Central memory CD8-positive, alpha-beta T cell (primary cell): ENCODE data around the gene AIG1.

Source experiments
- ATAC-seq: fragments of 150-1000 bp; cut with Tn5 transposase; replicated peaks from 2 replicates; pipeline ENCODE4 v1.10.0; 2022; ENCODE audit warnings: mild to moderate bottlenecking, moderate FRiP score, moderate number of reproducible peaks; ENCODE audit not compliant: poor library complexity, severe bottlenecking; ENCODE audit errors: extremely low read depth
- DNase-seq, 2 donors: peaks; one replicate each; pipeline ENCODE4 v3.0.0; 2021; ENCODE audit warnings: low spot score in 2 of 2
- H3K27ac Mint-ChIP-seq: one replicate; pipeline ENCODE4 v1.8.0; 2022; ENCODE audit warnings: low read depth, mild to moderate bottlenecking, moderate library complexity, mixed read lengths
- H3K27me3 Mint-ChIP-seq: one replicate; pipeline ENCODE4 v1.8.0; 2022; ENCODE audit warnings: mixed read lengths
- H3K36me3 Mint-ChIP-seq: one replicate; pipeline ENCODE4 v1.8.0; 2022; ENCODE audit warnings: mild to moderate bottlenecking, moderate library complexity, mixed read lengths; ENCODE audit not compliant: insufficient read depth
- H3K4me1 Mint-ChIP-seq: one replicate; pipeline ENCODE4 v1.8.0; 2022; ENCODE audit warnings: mixed read lengths
- H3K4me3 Mint-ChIP-seq: one replicate; pipeline ENCODE4 v1.8.0; 2022; ENCODE audit warnings: mild to moderate bottlenecking, moderate library complexity, mixed read lengths
- H3K9me3 Mint-ChIP-seq: one replicate; pipeline ENCODE4 v1.8.0; 2022; ENCODE audit warnings: mixed read lengths

Gene AIG1

DNA sequence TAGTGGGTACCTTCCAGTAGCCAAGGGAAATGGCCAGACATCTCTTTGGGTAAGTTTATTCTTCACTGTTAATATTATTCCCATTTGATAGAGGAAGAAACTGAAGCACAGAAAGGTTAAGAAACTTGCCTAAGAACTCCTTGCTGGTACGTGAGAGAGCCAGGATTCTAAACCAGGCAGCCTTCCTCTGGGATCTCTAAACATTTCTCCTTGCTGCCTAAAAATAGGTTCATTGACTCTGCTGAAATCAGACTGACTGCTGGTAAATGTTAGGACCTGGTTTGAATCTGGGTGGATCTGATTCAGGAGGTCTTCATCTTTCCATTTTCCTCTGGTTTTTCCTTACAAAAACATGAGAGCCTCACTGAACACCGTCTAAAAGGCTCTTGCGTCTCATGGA is 186.9 kb downstream of the AIG1 start:
- ATAC-seq (no peak), DNase-seq (no peak)
- H3K4me1 Mint-ChIP-seq, result no peaks in the 10 kb centered on the region
- H3K9me3 Mint-ChIP-seq, result no peaks in the 10 kb centered on the region
- no peaks in the 10 kb centered on the region for H3K36me3 Mint-ChIP-seq
- no peaks in the 10 kb centered on the region for H3K27me3 Mint-ChIP-seq
- H3K4me3 Mint-ChIP-seq, result no peak overlapping the region
- H3K27ac Mint-ChIP-seq, result no peak overlapping the region

DNA sequence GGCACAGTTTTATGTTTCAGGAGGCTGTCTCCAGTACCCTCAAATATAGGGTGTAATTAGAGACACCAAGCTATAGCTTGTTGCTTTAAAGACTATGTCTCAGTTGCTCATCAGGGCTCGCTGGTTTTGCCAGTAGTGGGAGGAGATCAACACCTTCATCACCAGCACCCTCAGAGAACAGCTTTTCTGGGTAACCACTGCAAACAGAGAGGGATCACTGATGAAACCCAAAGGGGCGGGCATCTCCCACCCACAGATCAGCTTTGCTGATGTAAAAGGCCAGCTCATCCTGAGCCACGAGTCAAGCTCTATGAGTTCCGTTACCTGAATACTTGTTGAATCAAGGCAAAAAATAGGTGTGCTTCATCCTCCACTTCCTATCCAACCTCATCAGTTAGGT is 187.7 kb downstream of the AIG1 start:
- no peaks in the 10 kb centered on the region for H3K27me3 Mint-ChIP-seq
- no peaks in the 10 kb centered on the region for H3K9me3 Mint-ChIP-seq
- ATAC-seq (no peak), DNase-seq (no peak)
- no peak overlapping the region for H3K4me3 Mint-ChIP-seq
- no peaks in the 10 kb centered on the region for H3K36me3 Mint-ChIP-seq
- H3K27ac Mint-ChIP-seq, result no peak overlapping the region
- H3K4me1 Mint-ChIP-seq, result no peaks in the 10 kb centered on the region

DNA sequence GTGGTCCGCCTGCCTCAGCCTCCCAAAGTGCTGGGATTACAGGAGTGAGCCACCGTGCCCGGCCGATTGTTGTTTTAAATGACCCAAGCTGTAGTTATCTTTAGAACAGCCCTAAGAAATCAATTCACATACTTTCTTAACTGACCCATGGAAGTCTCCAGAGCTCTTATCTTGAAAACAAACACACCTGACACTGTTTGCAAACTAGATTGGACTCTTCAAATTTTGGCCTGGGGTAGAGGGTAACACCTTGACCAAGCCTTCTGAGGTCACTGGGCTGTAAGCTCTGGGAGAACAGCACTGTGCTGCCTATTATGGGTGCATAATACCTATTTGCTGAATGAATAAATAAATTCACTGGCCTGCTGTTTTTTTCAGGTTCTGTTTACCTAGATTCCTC is 190.6 kb downstream of the AIG1 start:
- H3K9me3 Mint-ChIP-seq, result no peaks in the 10 kb centered on the region
- no peaks in the 10 kb centered on the region for H3K4me1 Mint-ChIP-seq
- ATAC-seq (no peak), DNase-seq (no peak)
- H3K36me3 Mint-ChIP-seq, result no peaks in the 10 kb centered on the region
- H3K27ac Mint-ChIP-seq, result no peak overlapping the region
- H3K27me3 Mint-ChIP-seq, result no peaks in the 10 kb centered on the region
- no peak overlapping the region for H3K4me3 Mint-ChIP-seq

DNA sequence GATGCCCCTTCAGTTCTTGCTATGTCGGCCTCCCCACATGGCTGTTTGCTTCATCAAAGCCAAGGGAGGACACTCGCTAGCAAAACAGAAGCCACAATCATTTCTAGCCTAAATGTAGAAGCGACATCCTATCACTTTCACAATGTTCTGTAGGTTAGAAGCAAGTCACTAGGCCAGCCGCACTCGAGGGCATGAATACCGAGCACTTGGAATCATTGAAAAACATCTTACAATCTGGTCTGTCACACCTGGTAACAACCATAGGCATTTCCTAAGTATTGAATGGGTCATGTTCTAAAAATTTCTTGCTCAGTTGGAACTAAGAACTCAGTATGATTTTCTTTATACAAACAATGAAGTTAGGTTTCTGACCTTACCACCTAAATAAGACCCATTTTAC is 192.3 kb downstream of the AIG1 start:
- Mint-ChIP-seq H3K4me3 (no peak overlapping the region), H3K27ac (no peak overlapping the region), H3K27me3 (no peaks in the 10 kb centered on the region), H3K4me1 (no peaks in the 10 kb centered on the region), H3K9me3 (no peaks in the 10 kb centered on the region), H3K36me3 (peaks cover 2% of the 10 kb centered on the region)
- no peak for DNase-seq
- no peak for ATAC-seq

DNA sequence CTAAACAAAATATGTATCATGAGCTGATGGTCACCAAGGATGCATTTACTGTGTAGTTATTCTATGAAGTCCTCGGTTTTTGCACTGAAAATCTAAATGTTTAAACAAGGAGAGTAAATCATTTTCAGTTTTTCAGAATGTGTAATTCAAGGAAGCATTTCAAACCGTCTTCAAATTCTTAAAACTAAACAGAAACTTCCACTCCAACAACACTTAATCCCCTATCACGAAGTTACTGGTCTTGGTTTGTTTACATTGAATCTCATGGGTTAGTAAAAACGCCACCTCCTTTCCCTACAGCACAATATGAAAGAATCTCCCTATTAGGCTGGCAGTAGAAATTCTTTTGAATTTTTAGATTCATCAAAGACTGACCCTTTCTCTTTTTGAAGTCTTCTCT is 192.9 kb downstream of the AIG1 start:
- Mint-ChIP-seq H3K27ac (no peak overlapping the region), H3K4me3 (no peak overlapping the region), H3K9me3 (no peaks in the 10 kb centered on the region), H3K4me1 (no peaks in the 10 kb centered on the region), H3K36me3 (peaks cover 2% of the 10 kb centered on the region), H3K27me3 (no peaks in the 10 kb centered on the region)
- no peak for DNase-seq
- no peak for ATAC-seq

DNA sequence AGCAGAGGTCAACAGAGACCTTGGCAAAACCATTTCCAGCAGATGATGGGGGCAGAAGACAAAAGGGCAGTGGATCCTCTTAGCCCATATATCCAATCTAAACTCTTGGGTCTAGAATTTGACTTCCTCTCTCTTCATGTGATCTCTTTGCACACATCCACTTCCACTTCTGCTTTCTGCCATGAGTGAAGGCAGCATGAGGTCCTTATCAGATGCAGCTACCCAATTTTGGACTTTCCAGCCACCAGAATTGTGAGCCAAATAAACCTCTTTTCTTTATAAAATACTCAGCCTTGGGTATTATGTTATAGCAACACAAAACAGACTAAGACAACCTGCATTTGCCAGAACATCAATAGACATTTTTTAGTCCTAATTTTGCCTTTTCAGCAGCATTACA is 198.3 kb downstream of the AIG1 start:
- ATAC-seq (no peak), DNase-seq (no peak)
- H3K27ac Mint-ChIP-seq, result no peak overlapping the region
- H3K9me3 Mint-ChIP-seq, result peaks cover 6% of the 10 kb centered on the region
- peaks cover 2% of the 10 kb centered on the region for H3K36me3 Mint-ChIP-seq
- H3K4me1 Mint-ChIP-seq, result no peaks in the 10 kb centered on the region
- H3K4me3 Mint-ChIP-seq, result no peak overlapping the region
- no peaks in the 10 kb centered on the region for H3K27me3 Mint-ChIP-seq

DNA sequence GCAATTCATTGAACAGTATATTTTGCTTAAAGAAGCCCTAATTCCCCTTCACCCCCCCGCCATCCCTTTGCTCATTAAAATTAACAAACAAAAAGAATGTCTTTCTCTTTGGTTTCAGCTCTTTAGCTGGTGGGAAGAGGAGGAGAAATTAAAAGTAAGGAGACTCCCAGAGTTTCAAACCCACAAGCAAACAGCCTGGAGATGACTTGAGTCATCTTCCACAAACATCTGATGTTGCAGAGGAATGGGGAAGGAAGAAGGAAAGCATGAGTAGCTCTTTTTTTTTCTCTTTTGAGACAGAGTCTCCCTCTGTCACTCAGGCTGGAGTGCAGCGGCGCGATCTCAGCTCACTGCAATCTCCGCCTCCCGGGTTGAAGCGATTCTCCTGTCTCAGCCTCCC is 200.2 kb downstream of the AIG1 start:
- ATAC-seq (no peak), DNase-seq (no peak)

DNA sequence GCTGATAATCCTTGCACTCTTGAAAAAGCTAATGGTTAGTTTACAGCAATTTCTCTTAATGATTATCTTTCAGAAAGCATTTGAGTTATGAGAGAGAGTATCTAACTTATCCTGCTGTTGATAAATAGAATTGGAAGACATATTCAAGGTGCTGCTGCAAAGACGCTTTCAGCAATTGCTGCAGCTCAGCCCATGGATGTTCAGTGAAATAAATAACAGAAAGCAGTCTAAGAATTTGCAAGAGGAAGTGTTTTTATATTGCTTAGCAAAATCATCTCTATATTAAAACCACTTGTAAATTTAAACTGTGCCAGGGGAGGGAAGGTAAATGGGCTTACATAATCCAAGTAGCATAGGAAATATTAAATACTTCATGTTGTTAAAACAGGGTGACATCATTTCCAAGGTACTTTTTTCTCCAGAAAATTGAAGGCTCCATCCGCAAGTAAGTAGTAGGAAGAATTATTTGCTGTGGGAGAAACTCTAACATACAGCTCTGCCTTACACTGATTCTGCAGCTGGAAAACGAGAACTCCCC is 201.3 kb downstream of the AIG1 start:
- Mint-ChIP-seq H3K4me1 (no peaks in the 10 kb centered on the region), H3K36me3 (peaks cover 2% of the 10 kb centered on the region), H3K4me3 (no peak overlapping the region), H3K27ac (no peak overlapping the region), H3K9me3 (peaks cover 6% of the 10 kb centered on the region), H3K27me3 (no peaks in the 10 kb centered on the region)
- ATAC-seq (no peak), DNase-seq (no peak)

More for the DNA sequence above, 200.2 kb downstream of the AIG1 start:
- H3K9me3 Mint-ChIP-seq, result peaks cover 6% of the 10 kb centered on the region
- H3K36me3 Mint-ChIP-seq, result peaks cover 2% of the 10 kb centered on the region
- H3K4me3 Mint-ChIP-seq, result no peak overlapping the region
- H3K4me1 Mint-ChIP-seq, result no peaks in the 10 kb centered on the region
- H3K27me3 Mint-ChIP-seq, result no peaks in the 10 kb centered on the region
- H3K27ac Mint-ChIP-seq, result no peak overlapping the region

DNA sequence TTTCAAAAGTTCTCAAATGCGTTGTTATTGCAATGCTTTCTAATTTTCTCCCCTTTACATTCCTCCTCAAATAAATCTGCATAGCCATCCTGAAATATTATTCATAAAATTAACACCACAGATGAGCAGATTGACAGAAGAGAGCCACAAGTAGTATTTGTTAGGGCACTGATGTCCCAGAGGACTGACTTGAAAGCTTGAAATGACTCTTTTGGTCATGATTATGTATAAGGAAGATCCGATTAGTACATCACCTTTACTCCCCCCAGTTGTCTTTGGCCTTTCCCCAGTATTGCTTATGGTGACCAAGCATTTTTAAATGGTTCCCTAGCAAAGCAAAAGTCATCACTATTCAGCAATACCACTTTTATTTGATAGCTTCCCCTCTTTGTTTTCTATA is 202.2 kb downstream of the AIG1 start:
- Mint-ChIP-seq H3K36me3 (peaks cover 2% of the 10 kb centered on the region), H3K27me3 (no peaks in the 10 kb centered on the region), H3K9me3 (peaks cover 6% of the 10 kb centered on the region), H3K4me3 (no peak overlapping the region), H3K27ac (no peak overlapping the region), H3K4me1 (no peaks in the 10 kb centered on the region)
- no peak for DNase-seq
- ATAC-seq, result no peak

DNA sequence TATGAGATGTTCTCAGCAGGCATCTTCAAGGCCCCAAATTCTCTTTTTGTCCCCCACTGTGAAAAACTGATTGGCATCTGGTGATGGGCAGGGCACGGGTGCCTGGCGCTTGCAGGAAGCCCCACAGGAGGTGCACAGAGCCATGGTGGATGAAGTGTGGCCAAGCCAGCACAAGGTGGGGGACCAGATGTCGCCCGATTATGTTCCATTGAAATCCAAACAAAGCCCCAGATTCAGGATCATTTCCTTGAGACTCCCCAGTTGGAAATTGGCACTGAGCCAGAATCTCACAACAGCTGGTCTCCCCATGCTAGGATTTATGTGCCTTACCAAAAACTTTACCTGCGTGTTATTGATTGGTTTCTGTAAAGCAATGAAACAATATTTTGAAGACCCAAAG is 203.7 kb downstream of the AIG1 start:
- H3K4me3 Mint-ChIP-seq, result no peak overlapping the region
- no peaks in the 10 kb centered on the region for H3K27me3 Mint-ChIP-seq
- H3K27ac Mint-ChIP-seq, result no peak overlapping the region
- DNase-seq (no peak), ATAC-seq (no peak)
- H3K9me3 Mint-ChIP-seq, result peaks cover 1% of the 10 kb centered on the region
- no peaks in the 10 kb centered on the region for H3K36me3 Mint-ChIP-seq
- no peaks in the 10 kb centered on the region for H3K4me1 Mint-ChIP-seq

DNA sequence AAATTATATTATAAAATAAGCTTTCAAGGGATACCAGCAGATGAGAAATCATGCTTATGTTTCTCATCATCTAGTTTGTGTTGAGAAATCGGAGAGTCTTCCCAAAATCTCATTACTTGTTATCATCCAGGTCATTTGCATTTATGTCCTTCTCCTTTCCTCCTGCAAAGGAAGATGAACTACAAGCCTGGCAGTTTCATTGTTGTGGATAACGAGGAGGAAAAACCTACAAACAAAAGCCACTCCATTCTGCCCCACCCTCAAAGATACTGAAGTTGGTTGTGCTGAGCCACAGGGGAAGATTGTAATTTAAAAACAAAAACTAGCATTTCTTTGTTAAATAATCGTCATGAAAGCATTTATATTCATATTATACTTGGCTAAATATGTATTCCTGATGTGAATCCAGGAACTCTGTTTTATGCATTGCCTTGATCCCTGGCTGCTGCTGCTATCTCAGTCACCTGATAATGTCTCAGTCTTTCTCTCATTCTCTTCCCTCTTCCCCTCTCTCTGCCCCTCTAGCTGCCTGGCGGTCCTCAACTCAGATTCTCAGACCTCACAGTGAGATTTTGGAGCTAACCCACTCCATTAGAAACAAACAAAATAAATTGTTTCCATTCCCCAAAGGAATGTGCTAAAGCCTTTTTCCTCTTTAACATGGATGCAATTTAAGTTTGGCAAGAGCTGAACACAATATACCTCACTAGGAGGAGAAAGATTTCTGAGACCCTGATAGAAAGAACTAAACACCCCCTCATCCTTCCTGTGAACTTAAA is 204.5 kb downstream of the AIG1 start:
- ATAC-seq, result no peak
- no peaks in the 10 kb centered on the region for H3K9me3 Mint-ChIP-seq
- no peak overlapping the region for H3K27ac Mint-ChIP-seq
- no peaks in the 10 kb centered on the region for H3K27me3 Mint-ChIP-seq
- DNase-seq, result no peak
- no peaks in the 10 kb centered on the region for H3K36me3 Mint-ChIP-seq
- H3K4me1 Mint-ChIP-seq, result no peaks in the 10 kb centered on the region
- no peak overlapping the region for H3K4me3 Mint-ChIP-seq

DNA sequence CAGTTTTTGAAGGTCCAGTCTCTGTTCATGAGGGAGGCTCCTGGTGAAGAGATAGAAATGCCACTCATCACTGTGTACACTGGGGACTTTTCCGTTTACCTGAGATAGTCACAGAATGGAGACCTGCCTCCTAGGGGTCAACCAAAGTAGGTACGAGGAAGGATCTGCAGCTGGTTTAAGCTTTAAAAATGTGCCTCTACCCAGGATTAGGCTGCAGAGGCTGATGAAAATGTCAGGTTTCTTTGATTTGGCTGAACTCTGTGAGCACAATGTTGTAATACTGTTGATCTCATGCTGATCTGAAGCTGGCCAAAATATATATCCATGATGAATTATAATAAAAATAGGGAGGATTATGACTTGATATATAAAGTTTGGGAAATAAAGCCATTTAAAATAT is 207.1 kb downstream of the AIG1 start:
- no peak overlapping the region for H3K4me3 Mint-ChIP-seq
- no peaks in the 10 kb centered on the region for H3K9me3 Mint-ChIP-seq
- no peak for DNase-seq

DNA sequence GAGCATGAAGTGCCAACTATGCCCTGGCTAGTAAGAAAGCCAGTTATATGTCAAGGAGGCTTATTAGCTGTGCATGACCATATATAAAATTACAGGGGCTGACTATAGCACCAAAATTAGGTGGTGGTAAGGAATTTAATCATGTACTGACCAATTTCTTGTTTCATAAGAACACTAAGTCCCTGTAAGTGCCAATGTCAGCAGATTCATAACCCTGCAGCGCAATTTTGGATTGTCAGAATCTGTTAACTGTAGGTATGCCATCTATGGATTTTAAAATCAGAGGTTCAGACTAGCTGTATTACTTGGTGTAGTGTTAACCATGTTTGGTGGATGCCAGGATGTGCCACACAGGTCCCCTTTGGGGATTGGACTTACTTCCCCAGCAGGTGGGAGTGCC is 207.8 kb downstream of the AIG1 start:
- Mint-ChIP-seq H3K27me3 (no peaks in the 10 kb centered on the region), H3K36me3 (no peaks in the 10 kb centered on the region), H3K4me3 (no peak overlapping the region), H3K4me1 (no peaks in the 10 kb centered on the region), H3K9me3 (no peaks in the 10 kb centered on the region), H3K27ac (no peak overlapping the region)
- DNase-seq (no peak), ATAC-seq (no peak)

More for the DNA sequence above, 207.1 kb downstream of the AIG1 start:
- no peaks in the 10 kb centered on the region for H3K27me3 Mint-ChIP-seq
- H3K4me1 Mint-ChIP-seq, result no peaks in the 10 kb centered on the region
- no peak for ATAC-seq
- H3K36me3 Mint-ChIP-seq, result no peaks in the 10 kb centered on the region
- no peak overlapping the region for H3K27ac Mint-ChIP-seq
